Left forelimb (tissue), 1 donor: Measurements from ENCODE around the gene EFCAB12.
"Not testable (repeated sequence)": the region's sequence is repeated elsewhere in the genome, so short reads cannot be mapped to it uniquely, and the experiment has no call there.

Experiments
- DNase-seq: peaks from one replicate; pipeline ENCODE4 v3.0.0-alpha.2; 2018; ENCODE audit warnings: low spot score

Gene EFCAB12

GRCh38 chr3:129421236-129421883 is 7.1 kb downstream of the EFCAB12 start:
- DNase-seq: peak; percentile 41

- DNase-seq: no peak
These were observed 9.0 kb downstream of the EFCAB12 start for GRCh38 chr3:129419476-129419875.

- peak; percentile 14 for DNase-seq
These were observed 10.1 kb downstream of the EFCAB12 start for GRCh38 chr3:129418041-129418973.

- DNase-seq: peak; percentile 30
These were observed 11.1 kb downstream of the EFCAB12 start for GRCh38 chr3:129417326-129417725.

GRCh38 chr3:129416415-129416814 is 12.0 kb downstream of the EFCAB12 start:
- no peak for DNase-seq

GRCh38 chr3:129415830-129416229 is 12.6 kb downstream of the EFCAB12 start:
- peak; percentile 26 for DNase-seq

GRCh38 chr3:129415378-129415777 is 13.1 kb downstream of the EFCAB12 start:
- DNase-seq: peak; percentile 1

GRCh38 chr3:129413687-129414506 is 14.5 kb downstream of the EFCAB12 start:
- no peak for DNase-seq

GRCh38 chr3:129413238-129413637 is 15.2 kb downstream of the EFCAB12 start:
- not testable (repeated sequence) for DNase-seq

GRCh38 chr3:129412542-129413198 is 15.8 kb downstream of the EFCAB12 start:
- no peak for DNase-seq

GRCh38 chr3:129410971-129411370 is 17.5 kb downstream of the EFCAB12 start:
- DNase-seq: no peak

- DNase-seq: no peak
These were observed 18.9 kb downstream of the EFCAB12 start for GRCh38 chr3:129409541-129409940.

GRCh38 chr3:129404610-129405009 is 23.8 kb downstream of the EFCAB12 start:
- DNase-seq: no peak

GRCh38 chr3:129404130-129404529 is 24.3 kb downstream of the EFCAB12 start:
- no peak for DNase-seq

GRCh38 chr3:129403450-129403849 is 25.0 kb downstream of the EFCAB12 start:
- DNase-seq: no peak

- DNase-seq: no peak
These were observed 25.8 kb downstream of the EFCAB12 start for GRCh38 chr3:129402616-129403015.

GRCh38 chr3:129402210-129402609 is 26.2 kb downstream of the EFCAB12 start:
- DNase-seq: no peak

GRCh38 chr3:129399895-129400357 is 28.5 kb downstream of the EFCAB12 start:
- DNase-seq: no peak

- DNase-seq: peak; percentile 79
These were observed 29.1 kb downstream of the EFCAB12 start for GRCh38 chr3:129399145-129399894.

- no peak for DNase-seq
These were observed 29.7 kb downstream of the EFCAB12 start for GRCh38 chr3:129398803-129399144.
